B cell (primary cell): ENCODE results near the gene CHRNG.

ENCODE experiments used
- CTCF ChIP-seq: fragments of 200-600 bp; IDR thresholded peaks from one replicate; pipeline ENCODE4 v1.8.0; 2022; ENCODE audit warnings: antibody characterized with exemption, mild to moderate bottlenecking
- EZH2 ChIP-seq: IDR thresholded peaks from 2 replicates; pipeline ENCODE4 v1.6.1; 2012; ENCODE audit warnings: borderline replicate concordance, low read depth, mild to moderate bottlenecking, moderate library complexity, low read length; ENCODE audit not compliant: insufficient read depth, poor library complexity, severe bottlenecking

GRCh38 chr2:232545511-232546375, 6.3 kb downstream of the CHRNG start:
- no peak for TF ChIP-seq EZH2
- no peak for TF ChIP-seq CTCF
